GM21360 (cell line): ENCODE data around the gene AOPEP.

ENCODE experiments used
- ATAC-seq: cut with Tn5 transposase; IDR thresholded peaks from one replicate; pipeline ENCODE4 v1.9.1; 2021; ENCODE audit warnings: mild to moderate bottlenecking, moderate library complexity; ENCODE audit not compliant: unreplicated experiment

AOPEP gene

GRCh38 chr9:95127249-95128176 is 401.0 kb downstream of the AOPEP start:
- ATAC-seq = no peak

- ATAC-seq = no peak
Observed at GRCh38 chr9:95128177-95128524, 401.7 kb downstream of the AOPEP start.

- ATAC-seq = no peak
Observed at GRCh38 chr9:95129476-95130291, 403.2 kb downstream of the AOPEP start.

GRCh38 chr9:95130484-95130883 is 404.0 kb downstream of the AOPEP start:
- no peak for ATAC-seq

GRCh38 chr9:95131023-95131943 is 404.8 kb downstream of the AOPEP start:
- no peak for ATAC-seq

- ATAC-seq = no peak
Observed at GRCh38 chr9:95132366-95133324, 406.1 kb downstream of the AOPEP start.

GRCh38 chr9:95133325-95133705 is 406.8 kb downstream of the AOPEP start:
- no peak for ATAC-seq

- ATAC-seq = no peak
Observed at GRCh38 chr9:95134457-95134881, 408.0 kb downstream of the AOPEP start.

- ATAC-seq = no peak
Observed at GRCh38 chr9:95135756-95136155, 409.3 kb downstream of the AOPEP start.
